ENCODE measurements around the gene PACRG.

PACRG gene

DNA sequence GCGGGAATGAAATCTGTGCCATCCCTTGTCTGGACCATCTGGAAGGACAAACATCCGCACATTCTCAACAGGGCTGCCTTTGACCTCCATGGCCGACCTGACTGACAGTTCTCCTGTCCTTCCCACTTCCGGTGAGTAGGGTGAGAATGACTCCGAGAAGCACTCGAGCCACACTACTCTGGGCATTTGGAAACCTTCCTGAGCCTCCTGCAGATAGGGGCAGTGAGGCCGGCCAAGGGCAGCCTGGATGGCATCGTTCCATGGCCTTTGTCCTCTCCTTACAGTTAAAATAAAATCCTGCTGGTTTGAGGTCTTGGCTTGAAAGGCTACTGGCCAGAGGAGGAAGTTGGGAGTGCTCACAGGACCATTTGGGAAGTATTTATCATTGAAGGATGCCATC is 615.8 kb downstream of the PACRG start:
- DNase-seq, result no peak

DNA sequence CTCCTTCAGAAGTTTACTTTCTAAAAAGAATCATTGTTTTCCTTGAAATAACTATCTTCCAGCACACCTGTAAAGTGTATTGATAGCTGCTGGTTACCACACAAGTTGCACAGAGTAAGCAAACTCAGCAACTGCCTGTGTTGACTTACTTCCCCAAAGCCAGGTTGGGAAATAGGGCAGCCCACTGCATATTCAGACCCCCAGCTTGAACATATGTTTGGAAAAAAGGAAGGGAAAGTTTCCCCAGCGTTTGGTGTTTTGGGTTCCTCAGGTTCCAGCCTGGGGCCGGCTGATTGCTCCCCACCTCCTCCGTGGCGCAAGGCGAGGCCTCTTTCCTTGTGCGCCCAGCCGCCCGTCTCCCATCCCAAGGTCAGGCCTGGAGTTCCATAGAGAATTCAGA is 616.6 kb downstream of the PACRG start:
- no peak for DNase-seq

DNA sequence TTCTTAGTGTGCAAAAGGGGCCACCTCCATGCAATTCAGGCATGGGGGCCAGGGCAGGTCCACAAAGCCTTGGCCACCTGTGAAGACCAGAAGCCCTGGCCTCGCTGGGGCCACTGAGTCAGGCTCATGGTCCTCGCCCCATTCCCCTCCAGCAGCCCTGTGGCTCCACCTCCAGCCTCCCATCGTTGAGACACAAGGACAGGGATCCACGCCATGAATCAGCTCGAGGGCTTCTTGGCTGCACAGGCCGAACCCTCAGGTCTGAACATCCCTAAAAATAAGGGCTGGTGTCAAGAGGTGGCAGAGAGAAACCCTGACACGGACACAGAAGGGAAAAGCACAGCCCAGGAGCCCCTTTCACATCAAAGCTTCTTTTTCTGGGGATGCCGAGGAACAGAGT is 618.2 kb downstream of the PACRG start:
- DNase-seq, result no peak

DNA sequence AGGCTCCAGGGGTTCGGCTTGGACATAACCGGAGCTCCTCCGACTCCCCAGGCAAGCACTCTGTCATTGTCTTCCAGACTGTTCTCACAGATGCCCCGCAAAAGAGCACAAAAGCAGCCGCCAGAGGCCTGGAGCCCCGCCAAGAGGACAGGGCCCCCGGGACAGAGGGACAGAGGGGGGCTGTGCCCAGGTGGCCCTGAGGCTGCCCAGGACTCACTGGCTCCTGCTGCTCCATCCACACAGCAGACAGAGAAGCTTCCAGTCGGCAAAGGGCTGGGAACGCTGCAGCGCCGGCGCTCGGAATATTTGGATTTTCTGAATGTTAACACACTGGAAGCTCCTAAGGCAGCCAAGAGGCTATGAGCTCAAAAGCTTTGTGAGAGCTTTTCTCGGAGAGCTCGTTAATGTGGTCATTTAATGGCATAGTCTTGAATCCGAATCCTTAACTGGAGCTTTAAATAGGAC is 618.8 kb downstream of the PACRG start:
- DNase-seq, result no peak

DNA sequence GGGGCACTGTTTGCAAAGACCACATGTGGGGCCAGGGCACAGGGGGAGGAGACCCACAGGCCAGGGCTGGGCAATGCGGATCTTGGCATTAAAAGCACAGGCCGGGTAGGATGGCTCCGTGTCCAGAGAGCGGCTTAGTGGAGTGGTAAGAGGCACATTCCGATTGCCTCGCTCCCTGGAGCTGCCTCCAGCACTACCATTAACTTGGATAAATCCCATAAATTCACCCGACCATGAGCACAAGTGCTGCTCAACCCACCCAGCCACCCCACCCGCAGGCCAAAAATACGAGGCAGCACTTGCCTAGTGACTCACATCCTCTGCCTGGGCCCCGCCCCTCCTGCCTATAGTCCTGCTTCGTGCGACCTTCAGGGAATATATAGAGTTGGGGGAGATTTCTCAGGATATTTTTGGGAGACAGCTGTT is 619.3 kb downstream of the PACRG start:
- DNase-seq, result peak; percentile 71

DNA sequence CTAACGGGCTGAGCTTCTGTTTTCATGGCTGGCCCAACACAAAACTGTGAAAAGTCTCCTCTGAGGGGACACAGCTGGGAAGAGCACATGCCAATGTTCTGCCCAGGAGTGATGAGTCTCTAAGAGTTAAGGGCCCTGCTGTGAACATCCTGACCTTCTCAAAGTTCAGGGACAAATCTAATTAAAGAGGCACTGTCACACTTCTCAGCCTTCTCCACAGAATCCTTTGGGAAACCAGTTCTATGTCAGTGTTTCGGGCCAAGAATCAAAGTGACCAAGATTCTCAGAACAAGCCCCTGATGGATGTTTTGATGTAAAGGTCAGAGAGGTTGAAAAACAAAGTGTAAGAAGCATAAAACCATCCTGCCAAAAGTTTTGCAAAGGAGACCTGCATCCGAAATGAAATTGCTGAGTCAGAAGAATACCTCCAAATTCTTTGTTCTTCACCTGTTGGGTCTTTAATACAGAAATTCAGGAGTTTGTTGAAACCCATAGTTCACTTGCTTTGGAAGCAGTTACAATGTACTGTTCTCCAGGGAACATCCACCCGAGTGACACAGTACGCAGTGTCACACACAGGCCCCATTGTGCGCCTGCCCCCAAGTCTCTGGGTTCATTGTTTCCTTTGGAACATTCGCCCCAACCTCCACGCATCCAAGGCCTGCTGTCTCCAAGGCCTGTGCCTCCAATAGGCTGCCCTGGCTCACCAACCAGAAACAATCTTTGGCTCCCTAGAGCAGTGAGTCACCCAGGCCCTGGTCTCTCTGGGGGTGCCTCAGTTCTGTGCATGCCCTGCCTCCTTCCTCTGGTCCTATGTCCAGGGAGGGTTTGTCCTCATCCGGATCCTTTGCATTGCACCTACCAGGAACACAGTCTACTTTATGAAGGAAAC is 621.3 kb downstream of the PACRG start:
- DNase-seq, result no peak

DNA sequence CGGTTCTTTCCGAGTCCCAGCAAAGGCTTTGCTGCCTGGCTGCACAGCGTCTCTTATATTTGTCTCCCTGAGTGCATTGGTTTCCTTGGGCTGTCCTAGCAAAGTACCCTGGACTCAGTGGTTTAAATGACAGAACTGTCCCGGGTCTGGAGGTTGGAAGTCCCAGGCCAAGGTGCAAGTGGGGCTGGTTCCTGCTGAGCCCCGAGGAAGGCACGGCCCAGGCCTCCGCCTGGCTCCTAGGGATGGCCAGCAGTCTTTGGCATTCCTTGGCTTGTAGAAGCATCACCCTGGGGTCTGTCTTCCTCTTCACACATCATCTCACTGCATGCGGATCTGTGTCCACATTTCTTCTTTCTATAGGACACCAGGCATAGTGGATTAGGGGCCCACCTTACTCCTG is 621.9 kb downstream of the PACRG start:
- no peak for DNase-seq

DNA sequence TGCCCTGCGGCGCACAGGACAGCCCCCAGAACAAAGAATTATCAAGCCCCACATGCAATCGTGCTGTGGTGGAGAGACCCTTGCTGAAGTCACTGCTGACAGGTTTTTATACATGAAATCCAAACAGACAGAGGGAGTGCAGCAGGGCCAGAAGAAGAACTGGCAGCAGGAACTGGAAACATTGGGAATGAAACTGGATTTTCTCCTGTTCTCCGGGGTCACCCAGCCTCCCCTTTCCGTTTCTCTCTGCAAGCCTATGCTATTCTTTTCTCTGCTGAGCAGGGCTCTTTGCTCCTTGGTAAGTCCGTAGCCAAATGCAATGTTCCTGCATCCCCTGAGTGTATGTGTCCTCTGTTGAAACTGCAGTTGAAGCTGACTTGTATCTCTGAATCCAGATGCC is 623.2 kb downstream of the PACRG start:
- DNase-seq, result no peak

DNA sequence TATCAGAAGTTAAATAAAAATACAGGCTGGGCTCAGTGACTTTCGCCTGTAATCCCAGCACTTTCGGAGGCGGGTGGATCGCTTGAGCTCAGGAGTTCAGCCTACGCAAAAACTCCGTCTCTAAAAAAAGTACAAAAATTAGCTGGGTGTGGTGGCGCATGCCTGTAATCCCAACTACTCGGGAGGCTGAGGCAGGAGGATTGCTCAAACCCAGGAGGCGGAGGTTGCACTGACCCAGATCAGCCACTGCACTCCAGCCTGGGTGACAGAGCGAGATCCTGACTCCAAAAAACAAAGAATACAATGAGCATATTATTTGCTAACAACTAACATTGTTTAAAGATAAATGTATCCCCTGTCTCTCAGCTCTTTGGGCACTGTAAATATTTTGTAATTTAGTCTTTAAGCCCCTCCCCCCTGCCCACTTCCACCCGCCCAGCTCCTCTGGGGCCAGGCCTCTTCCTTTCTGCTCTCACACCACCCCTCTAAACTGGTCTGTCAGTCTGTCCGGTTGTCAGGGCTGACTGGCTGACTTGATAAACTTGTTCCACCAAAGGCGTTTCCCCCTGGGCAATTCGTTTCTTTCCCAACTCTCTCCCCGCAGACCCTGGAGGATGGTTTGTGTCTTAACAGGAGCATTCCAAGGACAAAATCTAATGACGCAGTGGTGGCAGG is 624.4 kb downstream of the PACRG start:
- peak; percentile 92 for DNase-seq

DNA sequence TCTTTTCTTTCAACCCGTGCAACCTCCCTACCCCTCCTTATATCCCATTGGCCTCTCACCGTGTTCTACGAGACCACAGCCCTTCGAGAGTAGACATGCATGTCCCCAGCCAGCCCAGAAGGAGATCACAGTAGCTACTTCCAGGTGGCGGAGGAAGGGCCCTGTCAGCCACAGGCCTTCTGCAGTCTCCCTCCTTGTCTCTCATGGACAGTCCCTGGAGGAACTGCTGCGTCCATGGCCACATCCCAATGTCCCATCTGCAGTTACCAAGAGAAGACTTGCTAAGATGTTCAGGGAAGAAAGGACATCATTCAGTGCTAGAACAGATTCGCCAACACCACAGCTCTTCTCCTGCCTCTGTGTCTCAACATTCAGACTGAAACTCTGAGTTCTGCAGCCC is 625.2 kb downstream of the PACRG start:
- no peak for DNase-seq

DNA sequence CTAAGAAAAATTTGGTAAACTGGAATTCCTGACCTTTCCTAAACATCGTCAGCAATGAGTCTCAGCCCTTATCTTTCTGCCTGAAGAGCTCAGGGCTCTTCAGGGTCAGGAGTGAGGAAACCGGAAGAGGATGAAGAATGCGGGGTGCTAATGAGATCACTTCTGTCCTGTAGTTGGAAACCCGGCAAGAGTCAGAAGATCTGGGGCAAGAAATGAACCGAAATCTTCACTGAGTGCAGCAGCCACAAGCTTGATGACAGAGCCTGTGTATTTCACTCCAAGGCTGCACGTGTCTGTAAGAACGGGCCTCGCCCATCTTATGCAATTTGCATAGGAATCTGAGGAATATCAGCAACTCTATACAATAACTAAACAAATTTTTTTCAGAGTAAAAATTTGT is 626.3 kb downstream of the PACRG start:
- DNase-seq, result no peak

DNA sequence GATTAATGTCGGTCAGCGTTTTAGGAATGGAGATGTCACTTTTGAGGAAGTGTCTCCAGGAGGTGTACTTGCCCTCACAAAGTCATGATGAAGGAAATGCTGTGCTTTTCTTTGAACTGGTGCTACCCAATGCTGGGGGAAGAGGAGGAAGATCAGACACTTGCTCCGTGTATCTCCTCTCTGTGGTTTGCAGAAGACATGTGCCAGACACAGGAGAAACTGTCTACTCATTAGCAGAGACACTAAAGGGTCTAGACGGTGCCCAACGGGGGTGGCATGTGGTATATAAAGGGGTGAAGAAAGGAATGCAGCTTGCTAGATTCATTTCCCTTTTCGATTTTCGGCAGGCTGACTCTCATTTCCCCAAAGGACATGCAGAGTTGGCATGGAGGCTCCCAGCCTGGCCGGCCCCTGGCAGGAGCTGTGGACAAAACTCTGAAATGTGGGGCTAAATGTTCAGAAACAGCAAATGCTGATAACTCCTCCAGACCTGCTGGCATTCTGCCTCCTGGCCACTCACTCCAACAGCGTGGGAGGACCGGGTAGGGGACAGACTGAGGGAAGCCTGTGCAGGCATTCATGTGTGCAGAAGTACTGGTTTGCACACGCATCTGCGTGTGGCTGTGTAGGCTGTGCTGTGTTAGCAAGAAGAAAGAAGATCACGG is 627.1 kb downstream of the PACRG start:
- no peak for DNase-seq

DNA sequence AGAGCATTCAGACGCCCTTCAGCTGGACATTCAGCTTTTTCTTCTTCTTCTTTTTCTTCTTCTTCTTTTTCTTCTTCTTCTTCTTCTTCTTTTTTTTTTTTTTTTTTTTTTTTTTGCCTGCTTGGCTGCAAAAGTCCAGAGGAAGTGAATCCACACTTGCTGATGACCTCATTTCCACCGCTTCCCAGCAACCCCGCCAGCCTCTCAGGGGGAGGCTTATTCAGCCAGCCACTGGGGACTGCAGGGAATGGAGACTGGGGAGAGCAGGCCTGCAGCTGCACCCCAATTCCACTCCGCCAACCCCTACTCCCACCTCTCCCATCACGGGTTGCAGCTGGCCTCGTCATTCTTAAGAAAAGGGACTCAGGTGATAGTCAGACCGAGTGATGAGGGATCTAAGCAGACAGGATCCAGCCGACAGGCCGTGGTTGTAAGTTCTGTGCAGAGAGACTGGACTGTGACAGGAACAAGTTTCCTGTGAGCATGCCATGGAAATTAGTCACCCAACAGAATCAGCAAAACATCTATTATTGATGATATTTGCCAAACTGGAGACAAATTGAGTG is 627.7 kb downstream of the PACRG start:
- peak; percentile 85 for DNase-seq

DNA sequence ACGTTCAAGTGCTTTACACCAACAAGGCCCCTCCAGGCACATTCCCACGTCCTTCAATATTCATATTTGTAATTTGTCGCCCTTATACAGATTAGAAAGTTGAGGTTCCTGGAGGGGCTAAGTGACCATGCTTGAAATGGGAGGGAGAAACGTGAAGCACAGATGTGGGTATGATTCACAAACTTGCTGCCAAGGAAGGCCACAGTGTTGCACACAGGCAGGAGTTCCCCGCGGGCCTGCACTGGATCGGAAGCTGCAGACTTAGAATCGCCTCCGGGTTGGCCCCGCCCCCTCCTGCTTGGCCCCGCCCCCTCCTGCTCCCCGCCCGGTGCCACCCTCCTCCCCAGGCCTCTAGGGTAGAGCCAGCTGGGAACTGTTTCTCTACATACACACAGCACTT is 628.5 kb downstream of the PACRG start:
- DNase-seq, result peak; percentile 81

DNA sequence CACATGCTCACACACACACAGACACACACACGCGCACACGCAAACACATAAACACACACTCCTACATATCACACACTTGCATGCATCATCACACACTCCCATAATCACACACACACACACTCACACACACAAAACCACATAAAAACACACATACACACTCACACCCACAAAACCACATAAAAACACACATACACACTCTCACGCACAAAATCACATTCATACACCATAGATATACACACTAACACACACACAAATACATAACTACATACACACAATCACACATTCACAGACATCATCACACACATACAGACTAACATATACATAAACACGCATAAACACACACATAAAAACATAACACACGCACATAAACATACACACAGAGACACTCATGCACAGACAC is 629.0 kb downstream of the PACRG start:
- no peak for DNase-seq

DNA sequence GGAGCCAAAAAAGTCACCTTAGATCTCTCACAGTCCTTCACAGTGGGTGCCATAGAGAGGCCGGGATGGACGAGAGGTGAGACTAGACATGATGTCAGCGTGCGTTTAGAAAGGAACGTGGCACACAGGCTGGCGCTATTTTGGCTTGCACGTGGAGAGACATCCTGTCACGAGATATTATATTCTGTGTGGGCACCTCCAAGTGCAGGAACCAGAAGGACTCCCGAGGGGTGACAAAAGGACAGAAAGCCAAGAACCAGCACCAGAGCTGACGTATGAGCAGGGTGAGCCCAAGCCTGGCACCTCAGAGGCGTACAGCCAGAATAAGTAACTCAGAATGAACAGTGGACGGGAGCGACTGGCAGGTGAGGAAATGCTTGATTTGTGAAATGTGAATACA is 636.9 kb downstream of the PACRG start:
- DNase-seq, result no peak

Data from islet precursor cell (in vitro differentiated cells).